IMR-90 (cell line): ENCODE data around the gene NRL. TPM values are rescaled to one million over a fixed set of nuclear protein-coding genes. Genes with fewer than 3 reads are reported as not detected.
"Not testable (repeated sequence)": the region's sequence is repeated elsewhere in the genome, so short reads cannot be mapped to it uniquely, and the experiment has no call there.

Experiments
- ATAC-seq: fragments of 200-7000 bp; cut with Tn5 transposase; 2 replicates; pipeline ENCODE4 v1.9.1; 2020; ENCODE audit warnings: low read depth, mild to moderate bottlenecking, moderate library complexity
- BruUV-seq: library from RNA; stranded (reverse); fragments of 400-500 nt; replicated peaks from 2 replicates; lab custom pipeline; 2021; lab: Mats Ljungman, UMichigan
- CTCF ChIA-PET: fragments of 300-600 bp; formaldehyde crosslinking; extraction: SDS; loops from one replicate; lab custom pipeline; 2021; ENCODE audit warnings: antibody characterized with exemption; lab: Yijun Ruan, JAX
- POLR2A ChIA-PET: fragments of 300-600 bp; sonication (Branson Sonifier 250); formaldehyde crosslinking; loops from one replicate; lab custom pipeline; 2022; ENCODE audit warnings: antibody characterized with exemption; ENCODE audit not compliant: unreplicated experiment; lab: Charles Lee
- DNase-seq: peaks from one replicate; pipeline ENCODE4 v3.0.0; 2013
- H2AFZ ChIP-seq: replicated peaks from 2 replicates; pipeline ENCODE3; 2013; ENCODE audit warnings: low read length, mild to moderate bottlenecking; ENCODE audit not compliant: poor library complexity
- H2AK5ac ChIP-seq: 2 replicates; pipeline ENCODE4 v1.6.1; 2013; ENCODE audit warnings: low read depth, low read length, inconsistent platforms
- H2AK9ac ChIP-seq: replicated peaks from 2 replicates; pipeline ENCODE3; 2013; ENCODE audit warnings: mild to moderate bottlenecking, low read depth, low read length, moderate library complexity; ENCODE audit not compliant: poor library complexity
- H2BK120ac ChIP-seq: 2 replicates; pipeline ENCODE4 v1.6.1; 2013; ENCODE audit warnings: low read depth, low read length, inconsistent platforms
- H2BK15ac ChIP-seq: 3 replicates; pipeline ENCODE4 v1.6.1; 2013; ENCODE audit warnings: low read depth, low read length, inconsistent platforms
- H2BK20ac ChIP-seq: 2 replicates; pipeline ENCODE4 v1.6.1; 2013; ENCODE audit warnings: low read depth, mild to moderate bottlenecking, inconsistent platforms, low read length, moderate library complexity
- H2BK5ac ChIP-seq: 2 replicates; pipeline ENCODE4 v1.6.1; 2013; ENCODE audit warnings: mild to moderate bottlenecking, low read depth, low read length, inconsistent platforms; ENCODE audit not compliant: poor library complexity, severe bottlenecking
- H3K14ac ChIP-seq: replicated peaks from 2 replicates; pipeline ENCODE4 v1.6.1; 2013; ENCODE audit warnings: low read depth, low read length, inconsistent platforms
- H3K18ac ChIP-seq: 2 replicates; pipeline ENCODE4 v1.6.1; 2013; ENCODE audit warnings: low read depth, low read length, control low read depth
- H3K23ac ChIP-seq: 2 replicates; pipeline ENCODE4 v1.6.1; 2013; ENCODE audit warnings: low read depth, low read length, inconsistent platforms
- H3K27ac ChIP-seq: 2 replicates; pipeline ENCODE4 v1.5.1; 2013; ENCODE audit warnings: mild to moderate bottlenecking, control low read depth, low read length; ENCODE audit not compliant: insufficient read depth
- H3K27me3 ChIP-seq: 2 replicates; pipeline ENCODE4 v1.6.1; 2013; ENCODE audit warnings: low read length; ENCODE audit not compliant: control insufficient read depth, insufficient read depth
- H3K36me3 ChIP-seq: 2 replicates; pipeline ENCODE4 v1.6.1; 2013; ENCODE audit warnings: low read length, mixed read lengths; ENCODE audit not compliant: control insufficient read depth, insufficient read depth
- H3K4ac ChIP-seq: 2 replicates; pipeline ENCODE4 v1.6.1; 2013; ENCODE audit warnings: low read depth, low read length, inconsistent platforms
- H3K4me1 ChIP-seq: 2 replicates; pipeline ENCODE4 v1.6.1; 2013; ENCODE audit warnings: low read length, mixed read lengths; ENCODE audit not compliant: control insufficient read depth, insufficient read depth
- H3K4me2 ChIP-seq: 2 replicates; pipeline ENCODE4 v1.6.1; 2013; ENCODE audit warnings: low read depth, mild to moderate bottlenecking, control low read depth, low read length, moderate library complexity
- H3K4me3 ChIP-seq: 2 replicates; pipeline ENCODE4 v1.5.1; 2013; ENCODE audit warnings: low read depth, mild to moderate bottlenecking, control low read depth, low read length, moderate library complexity; ENCODE audit not compliant: insufficient read depth
- H3K56ac ChIP-seq: 2 replicates; pipeline ENCODE4 v1.6.1; 2013; ENCODE audit warnings: low read length, inconsistent platforms; ENCODE audit not compliant: insufficient read depth; ENCODE audit errors: extremely low read depth
- H3K79me1 ChIP-seq, 2 experiments: 2 replicates each; pipeline ENCODE4 v1.6.1; 2013; ENCODE audit warnings: low read length in 2 of 2, inconsistent platforms in 1 of 2, low read depth in 1 of 2
- H3K9ac ChIP-seq: 2 replicates; pipeline ENCODE4 v1.6.1; 2013; ENCODE audit warnings: low read depth, low read length, control low read depth
- H3K9me1 ChIP-seq: 2 replicates; pipeline ENCODE4 v1.6.1; 2013; ENCODE audit warnings: low read length, inconsistent platforms; ENCODE audit not compliant: insufficient read depth
- H3K9me3 ChIP-seq: 2 replicates; pipeline ENCODE4 v1.6.1; 2013; ENCODE audit warnings: low read length; ENCODE audit not compliant: control insufficient read depth, insufficient read depth
- H4K20me1 ChIP-seq: 2 replicates; pipeline ENCODE4 v1.6.1; 2013; ENCODE audit warnings: low read length, inconsistent platforms; ENCODE audit not compliant: insufficient read depth
- H4K5ac ChIP-seq: 2 replicates; pipeline ENCODE4 v1.6.1; 2013; ENCODE audit warnings: mild to moderate bottlenecking, low read depth, low read length, control low read depth
- H4K8ac ChIP-seq, 2 experiments: 2 replicates each; pipeline ENCODE4 v1.6.1; 2013; ENCODE audit warnings: low read depth in 2 of 2, low read length in 2 of 2, control low read depth in 1 of 2, inconsistent platforms in 1 of 2
- H4K91ac ChIP-seq: 2 replicates; pipeline ENCODE4 v1.6.1; 2013; ENCODE audit warnings: low read depth, low read length, inconsistent platforms; ENCODE audit not compliant: insufficient read depth
- FOS ChIP-seq: fragments of 150-350 bp; IDR thresholded peaks from 2 replicates; pipeline ENCODE4 v1.6.1; 2016; ENCODE audit warnings: low read depth, low read length
- MAFK ChIP-seq: IDR thresholded peaks from 2 replicates; pipeline ENCODE4 v1.6.1; 2012; ENCODE audit warnings: low read depth, low read length, improper control_type of control experiment
- MXI1 ChIP-seq: IDR thresholded peaks from 2 replicates; pipeline ENCODE4 v1.6.1; 2012; ENCODE audit warnings: low read depth, mild to moderate bottlenecking, low read length, moderate library complexity, borderline replicate concordance
- POLR2A ChIP-seq: IDR thresholded peaks from 2 replicates; pipeline ENCODE4 v1.6.1; 2012; ENCODE audit warnings: mild to moderate bottlenecking, low read depth, low read length
- WGBS, 2 experiments: methylation state at CpG; one replicate each; pipeline versions ENCODE4 v1.1.5 to v1.1.7; 2013; ENCODE audit warnings: missing lambda C conversion rate in 2 of 2; ENCODE audit not compliant: insufficient read length in 1 of 2; ENCODE audit errors: extremely low coverage in 2 of 2; 5-methylcytosine and 5-hydroxymethylcytosine counted together
- dilution Hi-C: fragments of 300-500 bp; cut with HindIII; formaldehyde crosslinking; loops from one replicate; pipeline ENCODE4 v1.14.3; 2018; ENCODE audit warnings: low sequenced_read_pairs; ENCODE audit not compliant: unreplicated experiment
- in situ Hi-C: fragments of 300-500 bp; cut with MboI; formaldehyde crosslinking; loops from 3 replicates; pipeline ENCODE4 v1.14.3; 2019; ENCODE audit warnings: low sequenced_read_pairs, inconsistent platforms, mixed read lengths
- intact Hi-C: fragments of 100-400 bp; cut with micrococcal nuclease; formaldehyde crosslinking; loops from 2 replicates; pipeline ENCODE4 v1.10.0; 2022
- polyA plus RNA-seq, 3 experiments: library from polyadenylated mRNA; depleted of rRNA; stranded (reverse); fragments of >200 nt; gene quantifications; 2 replicates each; pipeline ENCODE4 v1.2.3, GENCODE V29; 2012; ENCODE audit warnings: low replicate concordance in 1 of 3
- total RNA-seq: library from RNA; depleted of rRNA; stranded (reverse); fragments of >200 nt; gene quantifications from 2 replicates; pipeline ENCODE4 v1.2.3, GENCODE V29; 2012
- TF ChIP-seq, protein P1 (sequence below): fragments of 150-350 bp; IDR thresholded peaks from 2 replicates; pipeline ENCODE4 v1.6.1; 2017; ENCODE audit warnings: mild to moderate bottlenecking, antibody characterized with exemption, low read length, low read depth

The NRL gene
- total and polyA plus RNA-seq, 2 of the 4 experiments (the other 2 are of a cell fraction): 0.18 to 0.70 TPM

DNA sequence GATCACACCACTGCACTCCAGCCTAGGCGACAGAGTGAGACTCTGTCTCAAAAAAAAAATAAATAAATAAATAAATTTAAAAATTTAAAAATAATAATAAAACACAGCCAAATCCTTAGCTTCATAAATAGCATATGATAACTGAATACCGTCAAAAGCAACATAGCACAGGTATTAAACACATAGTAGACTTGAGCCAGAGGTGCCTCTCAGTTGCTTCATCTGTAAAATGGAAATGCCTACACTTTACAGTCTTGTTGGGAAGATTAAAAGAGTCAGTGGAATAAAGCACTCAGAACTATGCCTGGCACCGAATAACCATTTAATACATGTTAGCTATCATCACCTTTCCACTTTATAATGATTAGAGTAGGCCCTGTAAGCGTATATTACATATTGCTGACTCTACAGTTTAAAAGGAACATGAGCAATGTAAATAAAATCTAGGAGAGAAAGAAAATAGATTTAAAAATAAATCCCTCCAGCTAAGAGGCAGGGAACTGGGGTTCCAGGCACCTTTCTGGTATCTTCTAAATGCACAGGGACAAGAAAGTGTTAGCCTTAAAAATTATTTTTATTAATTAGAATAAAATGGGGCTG, 8.0 kb downstream of the NRL start:
- H3K4me1 ChIP-seq: no peaks in the 10 kb centered on the region
- H3K4me2 ChIP-seq: no peak overlapping the region
- no peaks in the 10 kb centered on the region for H3K79me1 ChIP-seq
- H3K9ac ChIP-seq: no peak overlapping the region
- peaks cover 5% of the 10 kb centered on the region; the same call in 1 of the 2 replicates for H3K9me1 ChIP-seq
- H2BK20ac ChIP-seq: no peak overlapping the region
- no peaks in the 10 kb centered on the region; the same call in 1 of the 2 replicates for H3K9me3 ChIP-seq
- H3K14ac ChIP-seq: no peak overlapping the region
- H4K20me1 ChIP-seq: no peaks in the 10 kb centered on the region
- DNase-seq (no peak), ATAC-seq (no peak)
- no peaks in the 10 kb centered on the region for H3K27me3 ChIP-seq
- intact Hi-C loops (no loop called here), dilution Hi-C loops (no loop called here), in situ Hi-C loops (no loop called here)
- H2AFZ ChIP-seq: no peak overlapping the region
- no peak overlapping the region for H4K91ac ChIP-seq
- H2BK5ac ChIP-seq: no peak overlapping the region
- no peak overlapping the region for H2AK9ac ChIP-seq
- TF ChIP-seq MAFK (peak; percentile 91), FOS (no peak), POLR2A (no peak), MXI1 (no peak)
- TF ChIP-seq, protein P1, sequence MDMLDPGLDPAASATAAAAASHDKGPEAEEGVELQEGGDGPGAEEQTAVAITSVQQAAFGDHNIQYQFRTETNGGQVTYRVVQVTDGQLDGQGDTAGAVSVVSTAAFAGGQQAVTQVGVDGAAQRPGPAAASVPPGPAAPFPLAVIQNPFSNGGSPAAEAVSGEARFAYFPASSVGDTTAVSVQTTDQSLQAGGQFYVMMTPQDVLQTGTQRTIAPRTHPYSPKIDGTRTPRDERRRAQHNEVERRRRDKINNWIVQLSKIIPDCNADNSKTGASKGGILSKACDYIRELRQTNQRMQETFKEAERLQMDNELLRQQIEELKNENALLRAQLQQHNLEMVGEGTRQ: no peak
- no peak overlapping the region for H3K27ac ChIP-seq
- H3K4ac ChIP-seq: no peak overlapping the region
- no peak overlapping the region for H2BK120ac ChIP-seq
- H3K18ac ChIP-seq: no peak overlapping the region
- no peak overlapping the region for H2AK5ac ChIP-seq
- no peak overlapping the region for H2BK15ac ChIP-seq
- no CpG with 5 or more reads among the region's 4 CpGs for WGBS, 2 experiments
- H3K4me3 ChIP-seq: no peak overlapping the region
- POLR2A ChIA-PET: no interaction called here
- H4K5ac ChIP-seq: no peak overlapping the region
- H3K56ac ChIP-seq: no peak overlapping the region
- no peak overlapping the region for H4K8ac ChIP-seq
- peaks cover 18% of the 10 kb centered on the region for H3K36me3 ChIP-seq
- no peak overlapping the region for H3K23ac ChIP-seq
- CTCF ChIA-PET: interaction anchor here (1.1 kb wide), 1 partner anchor 11 kb away, joined by 3 read pairs; no protein-coding TSS in a partner anchor
- no TSS peak for BruUV-seq

DNA sequence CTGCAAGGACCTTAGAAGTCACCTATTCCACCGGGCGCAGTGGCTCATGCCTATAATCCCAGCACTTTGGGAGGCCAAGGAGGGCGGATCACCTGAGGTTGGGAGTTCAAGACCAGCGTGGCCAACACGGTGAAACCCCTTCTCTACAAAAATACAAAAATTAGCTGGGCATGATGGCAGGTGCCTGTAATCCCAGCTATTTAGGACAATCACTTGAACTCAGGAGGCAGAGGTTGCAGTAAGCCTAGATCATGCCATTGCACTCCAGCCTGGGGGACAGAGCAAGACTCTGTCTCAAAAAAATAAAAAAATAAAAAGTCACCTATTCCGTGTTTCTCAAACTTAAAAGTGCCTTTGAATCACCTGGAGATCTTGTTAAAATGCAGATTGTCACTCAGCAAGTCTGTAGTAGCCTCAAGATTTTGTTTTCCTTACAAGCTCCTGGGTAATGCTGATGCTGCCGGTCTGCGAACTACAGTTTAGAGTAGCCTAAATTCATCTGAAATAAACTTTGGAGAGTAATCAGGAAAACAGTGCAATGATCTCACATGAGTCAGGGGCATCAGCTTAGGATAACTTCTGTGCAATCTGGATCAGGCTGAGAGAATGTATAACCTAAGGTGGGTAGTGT, 9.0 kb downstream of the NRL start:
- H2BK5ac ChIP-seq, H2BK15ac ChIP-seq, in situ Hi-C loops, H3K56ac ChIP-seq, H4K20me1 ChIP-seq, H3K4ac ChIP-seq, H3K4me2 ChIP-seq, DNase-seq, H3K23ac ChIP-seq, H3K14ac ChIP-seq, ATAC-seq, H3K79me1 ChIP-seq, H3K18ac ChIP-seq, H3K27me3 ChIP-seq, H2AK9ac ChIP-seq, H3K9me1 ChIP-seq, H3K9ac ChIP-seq, POLR2A ChIA-PET, H2BK20ac ChIP-seq, H3K4me1 ChIP-seq, H2AK5ac ChIP-seq, H3K27ac ChIP-seq, H2AFZ ChIP-seq, intact Hi-C loops, H4K5ac ChIP-seq, BruUV-seq, H4K8ac ChIP-seq, H3K4me3 ChIP-seq, H4K91ac ChIP-seq, H2BK120ac ChIP-seq, dilution Hi-C loops, H3K9me3 ChIP-seq: not testable (repeated sequence)
- CTCF ChIA-PET: interaction anchor here (0.6 to 1.1 kb wide), 3 partner anchors 9 to 627 kb away, joined by 3 read pairs; partner anchors contain the start of genes DCAF11 and NRL
- peaks cover 21% of the 10 kb centered on the region for H3K36me3 ChIP-seq
- 100% methylated on average over 1 of the region's 8 CpGs; no CpG with 5 or more reads in 1 of the 2 experiments for WGBS, 2 experiments
